Stimulated activated CD8-positive, alpha-beta memory T cell treated with anti-CD3 and anti-CD28 coated beads, Interleukin-12 subunit alpha, Interleukin-12 subunit beta, amount 100 ng/mL, for 4 hours (primary cell): Measurements from ENCODE around the gene ARMC3.

Experiments used
- DNase-seq: peaks from one replicate; pipeline ENCODE4 v3.0.0-alpha.2; 2020; ENCODE audit warnings: low read depth

Gene ARMC3

DNA sequence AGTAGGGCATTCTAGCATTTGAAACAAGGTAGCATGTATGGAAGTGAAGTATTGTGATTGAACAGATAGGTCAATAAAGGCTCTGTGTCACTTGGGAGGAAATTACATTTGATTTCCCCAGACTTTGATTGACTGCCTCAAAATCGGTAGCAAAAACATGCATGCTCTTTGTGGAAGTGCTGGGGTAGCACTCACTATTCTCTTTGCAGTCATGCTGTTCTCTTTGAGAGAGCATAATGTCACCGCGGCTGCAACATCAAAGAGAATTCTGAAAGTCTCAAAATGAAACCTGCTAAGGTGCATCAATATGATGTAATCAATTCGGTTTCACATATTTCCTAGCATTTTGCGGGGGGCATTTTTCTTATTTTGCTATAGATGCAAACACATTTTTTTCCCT, 64.2 kb downstream of the ARMC3 start:
- no peak for DNase-seq

DNA sequence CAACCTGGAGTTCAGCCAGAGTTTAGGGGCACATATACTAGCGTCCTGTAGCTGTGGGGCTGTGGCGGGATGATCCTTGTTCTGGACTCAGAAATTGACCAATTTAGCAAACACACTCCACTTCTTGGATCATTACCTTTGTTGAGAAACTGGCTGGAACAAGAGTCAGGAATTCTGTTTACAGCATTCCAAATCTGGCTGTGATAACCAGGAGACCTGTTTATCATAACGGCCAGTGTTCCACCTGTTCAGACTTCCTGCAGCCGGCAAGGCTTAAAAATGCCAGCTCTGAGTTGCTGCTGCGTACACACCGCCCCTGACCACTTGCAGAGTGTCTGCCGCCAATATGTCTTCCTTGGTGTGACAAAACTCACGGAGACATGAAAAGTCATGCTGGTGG, 64.8 kb downstream of the ARMC3 start:
- DNase-seq, result no peak

DNA sequence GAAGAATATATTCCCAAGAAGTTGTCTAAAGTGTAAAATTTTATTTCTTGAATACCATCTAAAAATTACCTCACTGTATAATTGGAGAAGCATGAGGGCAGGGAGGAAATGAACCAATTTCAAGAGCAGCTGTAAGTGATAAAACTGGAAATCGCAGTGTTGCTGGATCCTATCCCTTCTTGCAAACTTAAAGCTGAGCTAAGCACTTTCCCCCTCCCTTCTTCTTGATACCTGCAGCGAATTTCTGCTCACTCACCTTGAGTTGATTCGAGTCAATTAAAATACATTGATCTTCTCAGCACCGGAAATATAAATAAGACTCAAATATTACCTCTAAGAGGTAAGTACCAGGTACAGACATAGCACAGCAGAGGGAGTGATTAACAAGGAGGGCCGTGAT, 65.5 kb downstream of the ARMC3 start:
- DNase-seq, result no peak

DNA sequence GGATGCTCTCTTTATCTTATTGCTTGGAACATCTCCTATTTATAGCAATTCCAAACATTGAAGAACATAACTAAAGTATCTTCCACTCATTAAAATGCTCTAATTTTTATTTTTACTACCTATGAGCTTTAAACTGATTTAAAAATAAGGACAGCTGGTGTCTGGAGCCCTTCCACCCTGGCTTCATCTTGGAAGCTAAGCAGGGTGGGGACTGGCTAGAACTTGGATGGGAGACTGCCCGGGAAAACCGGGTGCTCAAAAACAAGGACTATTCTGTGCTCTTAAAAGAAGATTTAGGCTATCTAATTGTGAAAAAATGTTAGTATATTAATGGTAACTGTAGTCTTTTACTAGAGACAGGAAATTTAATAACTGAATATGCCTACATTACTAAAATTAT, 69.2 kb downstream of the ARMC3 start:
- no peak for DNase-seq

DNA sequence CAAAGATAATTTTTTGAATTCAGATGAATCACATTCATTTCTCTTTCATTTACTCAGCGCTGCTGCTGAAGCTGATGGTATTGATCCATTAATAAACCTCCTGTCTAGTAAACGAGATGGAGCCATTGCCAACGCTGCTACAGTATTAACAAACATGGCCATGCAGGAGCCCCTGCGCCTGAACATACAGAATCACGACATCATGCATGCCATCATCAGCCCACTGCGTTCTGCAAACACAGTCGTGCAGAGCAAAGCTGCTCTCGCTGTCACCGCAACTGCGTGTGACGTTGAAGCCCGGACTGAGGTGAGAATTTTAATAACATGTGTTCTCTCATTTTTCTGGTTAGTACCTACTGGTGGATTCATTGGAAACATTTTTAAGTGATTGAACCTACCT, 70.2 kb downstream of the ARMC3 start:
- DNase-seq, result no peak

DNA sequence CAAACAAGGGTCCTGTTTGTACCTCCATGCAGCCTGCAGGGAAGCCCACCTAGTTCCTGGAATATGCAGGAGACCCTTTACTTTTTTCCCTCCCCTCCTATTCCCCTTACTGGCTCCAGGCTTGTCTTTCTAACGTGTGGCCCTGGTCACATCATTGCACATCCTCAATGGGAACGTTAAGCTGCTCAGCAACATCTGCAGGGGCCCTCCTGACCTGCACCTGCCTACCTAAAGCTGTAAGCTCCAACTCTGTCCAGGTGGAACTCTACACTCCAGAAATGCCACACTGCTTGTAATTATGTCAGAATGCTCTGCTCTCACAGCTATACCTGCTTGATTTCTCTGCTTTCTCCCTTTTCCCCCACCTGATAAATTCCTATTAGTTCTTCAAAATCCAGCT, 72.1 kb downstream of the ARMC3 start:
- DNase-seq, result no peak

DNA sequence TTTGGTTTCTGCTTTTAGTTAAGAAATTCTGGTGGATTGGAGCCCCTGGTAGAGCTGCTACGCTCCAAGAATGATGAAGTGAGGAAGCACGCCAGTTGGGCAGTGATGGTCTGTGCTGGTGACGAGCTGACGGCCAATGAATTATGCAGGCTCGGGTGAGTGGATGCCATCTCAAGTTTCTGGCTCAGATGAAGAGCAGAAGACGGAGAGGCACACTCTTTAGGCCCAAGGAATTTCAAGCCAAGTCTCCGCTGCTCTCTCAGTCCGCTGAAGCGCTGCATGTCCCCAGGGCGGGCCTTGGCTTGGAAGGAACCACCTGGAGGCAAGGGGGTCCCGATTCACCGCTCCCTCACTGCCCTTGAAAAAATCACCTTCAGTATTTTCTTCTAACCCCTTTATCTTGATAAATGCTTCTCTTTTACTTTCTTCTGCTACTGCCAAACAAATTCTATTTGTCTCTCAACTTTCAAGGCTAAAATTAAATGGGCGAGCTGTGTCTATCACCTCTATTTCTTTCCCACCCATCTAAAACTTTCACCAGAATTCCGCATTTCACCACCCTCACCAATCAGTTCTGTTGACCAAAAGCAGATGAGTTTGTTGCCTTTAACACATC, 74.2 kb downstream of the ARMC3 start:
- no peak for DNase-seq

DNA sequence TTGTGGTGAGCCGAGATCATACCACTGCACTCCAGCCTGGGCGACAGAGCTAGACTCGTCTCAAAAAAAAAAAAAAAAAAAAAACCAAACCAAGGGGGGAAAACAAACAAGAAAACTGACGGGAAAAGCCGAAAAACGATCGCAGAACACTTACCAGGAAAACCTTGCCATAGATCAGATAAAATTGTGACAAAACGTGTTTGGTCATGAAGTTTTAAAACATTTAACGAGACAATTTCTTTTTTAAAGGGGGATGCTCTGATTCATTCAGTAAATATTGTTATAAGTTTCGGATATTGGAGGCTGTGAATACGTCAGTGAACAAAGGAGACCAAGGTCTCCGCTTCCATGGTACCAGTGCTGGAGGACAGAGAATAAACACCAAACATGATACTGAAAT, 77.3 kb downstream of the ARMC3 start:
- DNase-seq, result no peak

DNA sequence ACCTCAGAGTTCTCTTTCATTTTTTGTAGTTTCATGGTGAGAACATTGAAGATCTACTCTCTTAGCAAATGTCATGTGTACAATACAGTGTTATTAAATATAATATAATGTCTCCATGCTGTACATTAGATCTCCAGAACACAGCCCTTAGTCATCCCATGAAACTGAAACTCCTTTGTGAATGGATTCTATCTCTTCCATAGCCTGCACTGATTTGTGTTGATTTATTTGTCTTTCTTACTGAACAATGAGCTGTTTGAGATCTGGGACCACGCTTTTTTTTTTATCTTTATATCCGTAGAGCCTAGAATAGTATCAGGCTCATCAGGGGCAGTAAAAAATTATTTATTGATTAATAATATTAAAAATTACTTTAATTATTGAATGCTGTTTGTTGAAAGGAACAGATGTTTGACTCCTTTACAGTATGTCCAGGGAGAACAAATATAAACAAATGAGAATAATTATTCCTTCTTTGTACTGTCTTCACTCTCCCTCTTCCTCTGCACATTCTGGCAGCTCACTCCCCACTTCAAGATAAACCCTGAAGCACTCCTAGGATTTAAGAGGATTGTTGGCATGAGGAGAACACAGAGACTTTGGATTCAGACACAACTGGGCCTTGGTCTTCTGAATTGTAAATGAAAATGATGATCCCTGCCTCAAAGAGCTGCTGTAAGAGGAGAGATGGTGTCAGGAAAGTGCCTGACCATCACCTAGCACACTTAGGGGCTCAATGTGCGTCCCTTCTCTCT, 85.9 kb downstream of the ARMC3 start:
- no peak for DNase-seq

DNA sequence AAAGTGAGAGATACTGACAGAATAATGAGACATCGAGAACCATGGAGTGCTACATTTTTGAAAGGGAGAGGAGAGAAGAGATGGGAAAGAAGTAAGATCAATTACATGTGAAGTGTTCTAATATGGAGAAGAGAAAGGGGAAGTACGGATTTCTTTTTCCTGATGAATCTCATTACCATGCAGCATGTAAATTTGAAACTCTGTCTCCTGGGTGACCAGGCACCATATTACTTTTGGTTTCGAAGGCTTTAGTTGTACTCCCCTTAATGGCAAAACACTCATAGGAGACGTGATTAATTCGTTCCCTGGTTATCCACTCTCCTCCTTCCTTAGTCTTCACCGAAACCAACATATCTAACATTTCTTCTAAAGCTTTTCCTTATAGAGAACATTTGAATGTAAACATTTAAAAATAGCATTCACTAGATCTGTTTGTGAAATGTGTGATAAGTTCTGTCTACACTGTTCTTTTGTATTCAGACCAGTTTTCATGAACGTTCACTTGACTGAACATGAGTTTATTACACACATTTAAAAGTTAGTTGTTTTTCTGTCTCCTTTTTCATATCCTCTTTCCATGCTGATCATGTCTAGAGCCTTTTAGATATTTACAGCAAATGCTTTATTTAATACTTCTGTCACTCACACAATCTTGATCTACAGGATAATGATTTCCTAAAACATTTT, 87.3 kb downstream of the ARMC3 start:
- DNase-seq, result no peak

DNA sequence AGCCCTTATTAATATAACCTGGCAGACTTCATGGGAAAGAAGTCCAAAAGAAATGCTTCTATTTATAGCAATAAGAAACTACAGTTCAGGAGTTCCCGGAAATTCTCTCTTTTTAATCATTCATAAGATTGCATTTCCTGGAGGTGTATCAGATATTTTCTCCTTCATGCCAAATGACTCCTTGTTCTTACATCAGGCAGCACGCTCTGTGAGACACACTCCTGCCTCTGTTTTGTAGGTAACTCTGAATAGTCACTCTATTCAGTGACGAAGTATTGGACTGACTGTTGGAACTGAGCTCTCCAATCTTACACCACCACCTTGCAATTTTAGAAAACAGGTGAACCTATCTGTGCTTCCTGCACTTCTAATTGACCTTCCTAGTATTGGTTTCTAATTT, 88.8 kb downstream of the ARMC3 start:
- DNase-seq, result no peak

DNA sequence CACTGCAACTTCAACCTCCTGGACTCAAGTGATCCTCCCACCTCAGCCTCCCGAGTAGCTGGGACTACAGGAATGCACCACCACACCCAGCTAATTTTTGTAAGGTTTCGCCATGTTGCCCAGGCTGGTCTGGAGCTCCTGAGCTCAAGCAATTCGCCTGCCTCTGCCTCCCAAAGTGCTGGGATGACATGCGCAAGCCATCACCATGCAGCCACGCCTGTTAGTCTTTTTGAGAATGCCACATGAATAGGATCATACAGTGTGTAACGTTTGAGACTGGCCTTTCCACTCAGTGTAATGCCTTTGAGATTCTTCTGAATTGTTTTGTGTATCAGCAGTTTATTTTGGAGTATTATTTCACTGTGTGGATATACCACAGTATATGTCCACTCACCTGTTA, 91.8 kb downstream of the ARMC3 start:
- DNase-seq, result no peak

DNA sequence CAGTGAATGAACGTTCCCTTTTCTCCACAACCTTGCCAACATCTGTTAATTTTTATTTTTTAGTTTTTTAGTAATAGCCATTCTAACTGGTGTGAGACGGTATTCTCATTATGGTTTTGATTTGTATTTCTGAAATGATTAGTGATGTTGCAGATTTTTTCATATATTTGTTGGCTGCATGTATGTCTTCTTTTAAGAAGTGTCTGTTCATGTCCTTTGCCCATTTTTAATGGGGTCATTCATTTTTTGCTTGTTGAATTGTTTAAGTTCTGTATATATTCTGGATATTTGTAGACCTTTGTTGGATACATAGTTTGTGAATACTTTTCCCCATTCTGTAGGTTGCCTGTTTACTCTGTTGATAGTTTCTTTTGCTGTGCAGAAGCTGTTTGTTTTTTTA, 93.6 kb downstream of the ARMC3 start:
- DNase-seq, result no peak

DNA sequence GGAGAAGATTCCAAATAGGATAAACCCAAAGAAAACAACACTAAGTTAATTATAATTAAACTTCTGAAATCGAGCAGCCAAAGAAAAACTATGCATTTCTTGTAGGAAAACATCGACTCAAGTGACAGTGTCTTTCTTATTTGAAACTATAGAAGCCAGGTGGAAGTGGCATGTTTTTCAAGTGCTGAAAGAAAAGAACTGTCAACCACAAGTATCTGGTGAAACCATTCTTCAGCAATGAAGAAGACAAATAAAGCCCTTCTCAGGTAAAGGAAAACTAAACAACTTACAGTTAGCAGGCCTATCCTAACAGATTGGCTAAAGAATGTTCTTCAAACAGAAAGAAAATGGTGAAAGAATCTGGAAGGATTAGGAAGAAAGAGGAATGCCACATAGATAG, 96.1 kb downstream of the ARMC3 start:
- no peak for DNase-seq

DNA sequence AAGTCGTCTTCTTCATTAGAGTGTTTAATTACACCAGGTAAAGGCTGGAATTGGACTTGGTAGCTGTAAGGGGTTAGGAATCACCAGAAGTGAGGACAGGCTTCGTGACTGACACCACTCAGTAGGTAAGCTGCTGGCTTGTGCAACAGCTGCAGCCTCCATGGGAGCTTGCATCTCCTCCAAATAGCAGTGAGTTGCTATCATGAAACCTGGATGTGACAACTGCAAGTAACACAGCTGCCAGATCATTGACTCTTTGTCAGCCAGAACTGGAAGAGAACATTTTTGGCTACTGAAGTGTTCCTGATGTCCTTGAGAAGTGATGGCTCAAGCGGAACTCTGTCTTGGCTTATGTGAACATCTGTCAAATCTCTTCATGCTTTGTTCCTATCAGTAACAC, 103.5 kb downstream of the ARMC3 start:
- no peak for DNase-seq

DNA sequence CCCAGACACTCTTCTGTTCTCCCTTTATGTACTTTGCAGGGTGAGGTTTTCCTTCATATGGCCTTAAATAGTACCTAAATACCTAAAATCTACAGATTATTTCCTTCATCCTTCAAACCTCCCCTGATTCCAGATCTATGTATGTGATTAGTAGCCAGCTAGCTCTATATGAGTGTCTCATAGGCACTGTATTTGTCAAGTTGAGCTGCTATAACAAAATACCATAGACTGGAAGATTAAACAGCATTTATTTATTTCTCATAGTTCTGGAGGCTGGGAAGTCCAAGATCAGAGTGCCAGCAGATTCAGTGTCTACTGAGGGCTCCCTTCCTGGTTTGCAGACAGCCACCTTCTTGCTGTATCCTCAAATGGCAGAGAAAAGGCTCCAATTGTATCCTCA, 106.9 kb downstream of the ARMC3 start:
- no peak for DNase-seq

DNA sequence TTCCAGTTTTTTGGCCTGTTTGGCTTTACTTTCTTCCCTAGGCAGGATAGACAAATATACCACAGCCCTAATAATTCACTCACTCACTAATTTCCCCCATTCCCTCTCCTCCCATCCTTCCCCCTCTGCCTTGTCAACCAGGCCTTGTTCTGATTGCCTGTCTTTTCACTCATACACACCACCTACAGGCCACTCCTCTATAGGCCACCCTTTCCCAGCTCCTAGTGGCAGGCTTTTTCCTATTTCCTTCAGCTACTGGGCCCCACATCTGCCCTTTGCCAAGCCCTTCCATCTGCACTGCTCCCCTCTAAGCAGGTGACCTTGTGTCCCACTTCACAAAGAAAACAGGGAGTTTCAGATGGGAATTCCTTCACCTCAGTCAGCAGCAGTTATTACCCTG, 107.7 kb downstream of the ARMC3 start:
- DNase-seq, result no peak

DNA sequence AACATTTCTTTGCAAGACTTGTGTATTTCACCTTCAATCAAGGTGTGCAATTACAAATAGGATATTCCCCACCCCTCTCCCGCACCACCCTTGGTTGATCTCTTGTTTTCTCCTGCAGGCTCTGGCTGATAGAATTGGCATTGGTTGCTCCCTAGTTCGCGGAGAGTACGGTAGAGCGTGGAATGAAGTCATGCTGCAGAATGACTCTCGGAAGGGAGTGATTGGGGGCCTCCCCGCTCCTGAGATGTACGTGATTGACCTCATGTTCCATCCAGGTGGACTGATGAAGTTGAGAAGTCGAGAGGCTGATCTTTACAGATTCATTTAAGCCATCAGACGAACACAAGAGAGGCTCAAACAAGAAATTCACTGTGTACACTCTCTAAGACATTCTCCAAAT, 109.3 kb downstream of the ARMC3 start:
- DNase-seq, result no peak

DNA sequence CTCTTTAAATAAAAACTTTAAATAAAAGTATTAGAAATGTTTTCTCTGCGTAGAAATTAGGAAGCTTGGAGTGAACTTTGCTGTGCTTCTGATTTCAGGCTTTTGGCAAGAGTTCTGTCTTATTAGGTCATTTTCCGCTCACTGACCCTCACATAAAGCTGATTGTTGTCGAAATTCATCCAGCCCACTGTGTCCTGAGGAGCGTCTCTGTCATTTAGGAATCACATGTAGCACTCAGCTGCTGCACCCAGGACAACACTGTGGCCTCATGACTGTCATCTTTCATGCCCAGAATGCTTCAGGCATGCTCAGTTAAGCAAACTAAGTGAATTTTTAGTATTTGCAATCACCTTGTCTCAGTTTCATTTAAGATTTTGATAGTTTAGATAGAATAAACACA, 109.7 kb downstream of the ARMC3 start:
- no peak for DNase-seq

DNA sequence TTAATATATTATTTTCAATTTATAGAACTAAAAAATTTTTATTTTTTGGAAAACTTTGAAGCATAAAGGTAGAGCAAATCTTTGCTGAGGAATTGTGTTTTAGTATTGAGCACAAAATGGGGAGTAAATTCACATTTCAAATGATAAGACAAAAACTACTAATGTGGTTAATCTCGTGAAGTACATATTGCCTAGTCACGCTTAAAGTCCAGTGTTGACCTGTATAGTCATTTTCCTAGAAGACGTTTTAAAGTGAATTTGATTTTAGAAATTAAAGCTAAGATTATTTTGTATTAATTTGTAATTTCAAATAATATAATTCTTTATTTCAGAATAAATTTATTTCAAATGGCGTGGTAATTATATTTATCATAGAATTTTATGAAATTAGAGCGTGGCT, 110.3 kb downstream of the ARMC3 start:
- DNase-seq, result no peak

DNA sequence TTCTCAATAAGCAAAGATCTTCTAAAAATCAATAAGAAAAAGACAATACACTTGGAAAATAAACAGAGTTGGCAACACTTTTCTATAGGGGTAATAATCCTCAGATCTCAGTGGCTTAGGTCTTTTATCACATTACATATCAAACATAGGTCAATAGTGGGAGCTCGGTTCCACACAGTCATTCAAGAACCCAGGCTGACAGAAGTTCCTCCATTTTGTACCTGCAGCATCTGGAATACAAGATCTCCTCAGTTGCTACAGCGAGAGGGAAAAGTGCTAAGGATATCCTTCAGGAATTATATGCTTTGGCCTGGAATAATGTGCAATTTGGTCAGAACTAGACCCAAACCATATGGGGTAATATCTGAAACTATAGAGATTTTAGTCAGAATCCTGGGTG, 112.1 kb downstream of the ARMC3 start:
- DNase-seq, result no peak

DNA sequence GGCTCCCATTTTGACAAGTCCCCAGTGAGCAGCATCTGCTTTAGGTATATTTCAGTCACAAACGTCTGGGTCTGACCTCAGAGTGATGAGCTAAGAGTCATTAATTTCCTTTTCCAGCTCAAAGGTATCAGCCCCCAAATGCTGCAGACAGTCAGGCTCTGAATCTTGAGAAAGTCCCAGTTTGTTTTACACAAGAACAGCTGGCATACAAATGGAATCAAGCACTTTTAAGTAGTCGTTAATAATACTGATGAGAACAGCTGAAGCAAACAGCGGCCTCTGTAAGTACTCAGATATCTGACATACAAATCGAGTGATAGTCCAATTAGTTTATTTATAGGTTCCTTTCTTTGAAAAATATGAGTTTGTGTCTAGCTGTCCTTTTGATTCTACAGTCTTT, 118.2 kb downstream of the ARMC3 start:
- DNase-seq, result no peak

DNA sequence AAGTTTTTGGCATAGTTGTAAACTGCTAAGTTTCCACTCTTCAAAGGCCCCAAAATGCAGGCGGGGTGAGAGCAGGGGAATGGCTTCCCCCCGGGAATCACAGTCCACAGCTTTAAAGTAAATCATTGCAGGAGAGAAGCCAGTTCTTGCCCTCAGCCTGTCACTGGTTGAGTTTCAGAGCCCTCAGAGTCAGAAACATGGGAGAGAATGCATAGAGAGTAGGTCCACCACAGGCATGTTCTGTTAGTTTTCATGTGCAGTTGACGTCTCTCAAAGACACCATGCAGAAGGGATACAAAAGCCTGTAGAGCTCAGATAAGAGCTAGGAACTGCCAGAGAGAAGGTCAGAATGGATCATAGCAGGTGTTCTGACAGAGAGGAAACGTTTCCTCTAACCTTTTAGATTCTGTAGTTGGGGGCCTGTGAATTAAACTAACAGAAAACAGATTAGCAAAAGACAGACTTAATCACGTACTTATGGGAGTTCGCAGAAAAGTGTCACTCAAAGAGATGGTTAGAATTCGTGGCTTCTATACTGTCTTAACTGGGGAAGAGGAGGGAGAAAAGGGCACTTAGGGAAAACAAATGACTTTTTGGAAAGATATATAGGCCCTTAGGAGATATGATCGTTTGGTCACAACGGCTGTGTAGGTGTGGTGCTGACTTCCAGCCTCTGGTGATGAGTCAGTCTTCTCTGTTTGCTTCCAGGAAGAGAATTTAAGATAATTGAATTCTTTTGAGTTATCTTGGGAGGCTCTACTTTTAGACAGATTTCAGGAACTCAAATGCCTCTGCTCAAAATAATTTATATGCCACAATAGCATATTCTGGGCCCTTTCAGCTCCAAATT, 119.6 kb downstream of the ARMC3 start:
- no peak for DNase-seq
